ENCODE results near the gene CLEC2A.

The CLEC2A gene

DNA sequence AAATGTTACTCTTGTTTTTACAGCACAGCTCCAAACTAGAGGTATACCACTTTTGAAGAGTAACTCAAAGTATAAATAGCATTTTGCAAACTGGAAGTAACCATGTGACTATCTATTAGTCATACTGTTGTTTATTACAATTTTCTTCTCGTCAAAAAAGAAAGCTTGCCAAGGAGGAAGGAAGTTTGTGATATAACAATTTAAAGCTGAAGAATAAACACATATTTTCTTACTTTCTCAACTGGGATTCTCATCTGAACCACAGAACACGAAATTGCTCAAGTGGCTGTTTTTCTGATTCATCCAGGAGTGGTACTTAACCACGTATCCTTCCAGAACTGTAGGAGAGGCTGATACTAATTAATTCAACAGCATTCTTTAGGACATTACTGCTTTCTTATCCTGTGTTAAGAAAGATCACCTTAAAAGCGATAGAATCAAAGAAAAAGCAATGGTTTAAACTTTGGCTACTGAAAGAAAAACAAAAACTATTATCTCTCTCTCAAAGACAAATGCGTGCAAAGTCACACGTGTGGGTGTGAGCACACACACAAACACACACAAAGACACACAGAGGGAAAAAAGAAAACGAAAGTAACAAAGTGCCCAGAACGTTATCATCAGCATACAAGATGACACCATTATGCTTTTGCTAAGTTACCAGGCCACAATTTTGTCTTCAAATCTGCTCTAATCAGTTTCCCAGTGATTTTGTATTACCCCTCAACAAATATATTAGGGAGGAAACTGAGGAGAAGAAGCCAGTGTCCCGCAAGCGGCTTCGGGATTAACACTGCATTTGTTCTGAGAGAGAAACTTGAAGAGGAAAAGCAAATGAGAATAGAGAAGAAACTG lies 62.6 kb downstream of the CLEC2A start, which contains the start of gene CLEC2B:
TSS of gene CLEC2B (minus strand) at position 48 of the 855 bp plus-strand sequence.
- TF ChIP-seq ZC3H10 (CRISPR knock-in tag; IDR thresholded peaks at IDR 0.05) (no peak), SNAI2 (CRISPR knock-in tag; IDR thresholded peaks at IDR 0.05) (no peak), RARB (CRISPR knock-in tag; IDR thresholded peaks at IDR 0.05) (no peak), TCF4 (CRISPR knock-in tag; IDR thresholded peaks at IDR 0.05; ENCODE audit: borderline replicate concordance) (no peak), ZFP30 (CRISPR knock-in tag; IDR thresholded peaks at IDR 0.05) (no peak), BACH2 (CRISPR knock-in tag; IDR thresholded peaks at IDR 0.05; ENCODE audit: borderline replicate concordance) (no peak), ZNF70 (CRISPR knock-in tag; IDR thresholded peaks at IDR 0.05) (no peak), PPARA (CRISPR knock-in tag; IDR thresholded peaks at IDR 0.05; ENCODE audit: borderline replicate concordance) (no peak), ARNTL (CRISPR knock-in tag; IDR thresholded peaks at IDR 0.05; ENCODE audit: borderline replicate concordance, low read depth) (no peak), TOX (CRISPR knock-in tag; IDR thresholded peaks at IDR 0.05; ENCODE audit: borderline replicate concordance) (no peak), ESRRG (CRISPR knock-in tag; IDR thresholded peaks at IDR 0.05) (no peak), CSDC2 (CRISPR knock-in tag; IDR thresholded peaks at IDR 0.05) (no peak), ZFP3 (CRISPR knock-in tag; IDR thresholded peaks at IDR 0.05) (no peak), ISL1 (CRISPR knock-in tag; IDR thresholded peaks at IDR 0.05) (no peak), GLIS3 (CRISPR knock-in tag; IDR thresholded peaks at IDR 0.05) (no peak), ZNF565 (CRISPR knock-in tag; conservative IDR thresholded peaks at IDR 0.05; ENCODE audit: low read depth) (no peak)
- TF ChIP-seq, protein P1, sequence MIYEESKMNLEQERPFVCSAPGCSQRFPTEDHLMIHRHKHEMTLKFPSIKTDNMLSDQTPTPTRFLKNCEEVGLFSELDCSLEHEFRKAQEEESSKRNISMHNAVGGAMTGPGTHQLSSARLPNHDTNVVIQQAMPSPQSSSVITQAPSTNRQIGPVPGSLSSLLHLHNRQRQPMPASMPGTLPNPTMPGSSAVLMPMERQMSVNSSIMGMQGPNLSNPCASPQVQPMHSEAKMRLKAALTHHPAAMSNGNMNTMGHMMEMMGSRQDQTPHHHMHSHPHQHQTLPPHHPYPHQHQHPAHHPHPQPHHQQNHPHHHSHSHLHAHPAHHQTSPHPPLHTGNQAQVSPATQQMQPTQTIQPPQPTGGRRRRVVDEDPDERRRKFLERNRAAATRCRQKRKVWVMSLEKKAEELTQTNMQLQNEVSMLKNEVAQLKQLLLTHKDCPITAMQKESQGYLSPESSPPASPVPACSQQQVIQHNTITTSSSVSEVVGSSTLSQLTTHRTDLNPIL (CRISPR knock-in tag; IDR thresholded peaks at IDR 0.05; ENCODE audit: low read depth) = no peak
- TF ChIP-seq, protein P2, sequence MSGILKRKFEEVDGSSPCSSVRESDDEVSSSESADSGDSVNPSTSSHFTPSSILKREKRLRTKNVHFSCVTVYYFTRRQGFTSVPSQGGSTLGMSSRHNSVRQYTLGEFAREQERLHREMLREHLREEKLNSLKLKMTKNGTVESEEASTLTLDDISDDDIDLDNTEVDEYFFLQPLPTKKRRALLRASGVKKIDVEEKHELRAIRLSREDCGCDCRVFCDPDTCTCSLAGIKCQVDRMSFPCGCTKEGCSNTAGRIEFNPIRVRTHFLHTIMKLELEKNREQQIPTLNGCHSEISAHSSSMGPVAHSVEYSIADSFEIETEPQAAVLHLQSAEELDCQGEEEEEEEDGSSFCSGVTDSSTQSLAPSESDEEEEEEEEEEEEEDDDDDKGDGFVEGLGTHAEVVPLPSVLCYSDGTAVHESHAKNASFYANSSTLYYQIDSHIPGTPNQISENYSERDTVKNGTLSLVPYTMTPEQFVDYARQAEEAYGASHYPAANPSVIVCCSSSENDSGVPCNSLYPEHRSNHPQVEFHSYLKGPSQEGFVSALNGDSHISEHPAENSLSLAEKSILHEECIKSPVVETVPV (CRISPR knock-in tag; IDR thresholded peaks at IDR 0.05) = no peak
- TF ChIP-seq, protein P3, sequence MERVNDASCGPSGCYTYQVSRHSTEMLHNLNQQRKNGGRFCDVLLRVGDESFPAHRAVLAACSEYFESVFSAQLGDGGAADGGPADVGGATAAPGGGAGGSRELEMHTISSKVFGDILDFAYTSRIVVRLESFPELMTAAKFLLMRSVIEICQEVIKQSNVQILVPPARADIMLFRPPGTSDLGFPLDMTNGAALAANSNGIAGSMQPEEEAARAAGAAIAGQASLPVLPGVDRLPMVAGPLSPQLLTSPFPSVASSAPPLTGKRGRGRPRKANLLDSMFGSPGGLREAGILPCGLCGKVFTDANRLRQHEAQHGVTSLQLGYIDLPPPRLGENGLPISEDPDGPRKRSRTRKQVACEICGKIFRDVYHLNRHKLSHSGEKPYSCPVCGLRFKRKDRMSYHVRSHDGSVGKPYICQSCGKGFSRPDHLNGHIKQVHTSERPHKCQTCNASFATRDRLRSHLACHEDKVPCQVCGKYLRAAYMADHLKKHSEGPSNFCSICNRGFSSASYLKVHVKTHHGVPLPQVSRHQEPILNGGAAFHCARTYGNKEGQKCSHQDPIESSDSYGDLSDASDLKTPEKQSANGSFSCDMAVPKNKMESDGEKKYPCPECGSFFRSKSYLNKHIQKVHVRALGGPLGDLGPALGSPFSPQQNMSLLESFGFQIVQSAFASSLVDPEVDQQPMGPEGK (CRISPR knock-in tag; IDR thresholded peaks at IDR 0.05; ENCODE audit: borderline replicate concordance) = no peak
- ATAC-seq = no peak

DNA sequence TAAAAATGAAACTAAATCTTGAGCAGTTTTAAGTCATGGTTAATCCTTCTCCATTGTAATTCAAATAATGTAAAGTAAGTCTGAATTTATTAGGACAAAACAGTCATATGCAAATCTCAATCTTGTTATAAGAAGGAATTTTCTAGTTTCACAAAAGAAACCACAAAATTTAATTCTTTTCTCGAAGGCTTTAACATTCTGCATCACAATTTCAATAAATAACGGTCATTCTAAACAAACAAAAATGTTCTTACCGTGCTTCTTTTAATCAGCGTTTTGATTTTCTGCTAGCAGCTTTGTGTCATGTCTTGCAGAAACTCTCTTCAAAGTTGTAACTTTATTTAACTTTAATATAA lies 63.2 kb downstream of the CLEC2A start:
- no peak for ATAC-seq
- TF ChIP-seq ZC3H10 (CRISPR knock-in tag; IDR thresholded peaks at IDR 0.05) (no peak), TCF4 (CRISPR knock-in tag; IDR thresholded peaks at IDR 0.05; ENCODE audit: borderline replicate concordance) (no peak), TOX (CRISPR knock-in tag; IDR thresholded peaks at IDR 0.05; ENCODE audit: borderline replicate concordance) (no peak), PPARA (CRISPR knock-in tag; IDR thresholded peaks at IDR 0.05; ENCODE audit: borderline replicate concordance) (no peak), CSDC2 (CRISPR knock-in tag; IDR thresholded peaks at IDR 0.05) (no peak), SNAI2 (CRISPR knock-in tag; IDR thresholded peaks at IDR 0.05) (no peak), ESRRG (CRISPR knock-in tag; IDR thresholded peaks at IDR 0.05) (no peak), ZNF8 (CRISPR knock-in tag; IDR thresholded peaks at IDR 0.05) (no peak), ZNF70 (CRISPR knock-in tag; IDR thresholded peaks at IDR 0.05) (no peak), BACH2 (CRISPR knock-in tag; IDR thresholded peaks at IDR 0.05; ENCODE audit: borderline replicate concordance) (no peak), ZNF565 (CRISPR knock-in tag; conservative IDR thresholded peaks at IDR 0.05; ENCODE audit: low read depth) (no peak), RARB (CRISPR knock-in tag; IDR thresholded peaks at IDR 0.05) (no peak), ZFP3 (CRISPR knock-in tag; IDR thresholded peaks at IDR 0.05) (no peak), OSR1 (CRISPR knock-in tag; IDR thresholded peaks at IDR 0.05) (no peak)
- TF ChIP-seq, protein P4, sequence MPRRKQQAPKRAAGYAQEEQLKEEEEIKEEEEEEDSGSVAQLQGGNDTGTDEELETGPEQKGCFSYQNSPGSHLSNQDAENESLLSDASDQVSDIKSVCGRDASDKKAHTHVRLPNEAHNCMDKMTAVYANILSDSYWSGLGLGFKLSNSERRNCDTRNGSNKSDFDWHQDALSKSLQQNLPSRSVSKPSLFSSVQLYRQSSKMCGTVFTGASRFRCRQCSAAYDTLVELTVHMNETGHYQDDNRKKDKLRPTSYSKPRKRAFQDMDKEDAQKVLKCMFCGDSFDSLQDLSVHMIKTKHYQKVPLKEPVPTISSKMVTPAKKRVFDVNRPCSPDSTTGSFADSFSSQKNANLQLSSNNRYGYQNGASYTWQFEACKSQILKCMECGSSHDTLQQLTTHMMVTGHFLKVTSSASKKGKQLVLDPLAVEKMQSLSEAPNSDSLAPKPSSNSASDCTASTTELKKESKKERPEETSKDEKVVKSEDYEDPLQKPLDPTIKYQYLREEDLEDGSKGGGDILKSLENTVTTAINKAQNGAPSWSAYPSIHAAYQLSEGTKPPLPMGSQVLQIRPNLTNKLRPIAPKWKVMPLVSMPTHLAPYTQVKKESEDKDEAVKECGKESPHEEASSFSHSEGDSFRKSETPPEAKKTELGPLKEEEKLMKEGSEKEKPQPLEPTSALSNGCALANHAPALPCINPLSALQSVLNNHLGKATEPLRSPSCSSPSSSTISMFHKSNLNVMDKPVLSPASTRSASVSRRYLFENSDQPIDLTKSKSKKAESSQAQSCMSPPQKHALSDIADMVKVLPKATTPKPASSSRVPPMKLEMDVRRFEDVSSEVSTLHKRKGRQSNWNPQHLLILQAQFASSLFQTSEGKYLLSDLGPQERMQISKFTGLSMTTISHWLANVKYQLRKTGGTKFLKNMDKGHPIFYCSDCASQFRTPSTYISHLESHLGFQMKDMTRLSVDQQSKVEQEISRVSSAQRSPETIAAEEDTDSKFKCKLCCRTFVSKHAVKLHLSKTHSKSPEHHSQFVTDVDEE (CRISPR knock-in tag; IDR thresholded peaks at IDR 0.05) = no peak
